ENCODE results near the gene NPTX2. TPM values are rescaled to one million over a fixed set of nuclear protein-coding genes. Genes with fewer than 3 reads are reported as not detected.

NPTX2 gene
- total and polyA plus RNA-seq, 2 experiments from 2014 or later: 8.2 to 24.1 TPM

DNA sequence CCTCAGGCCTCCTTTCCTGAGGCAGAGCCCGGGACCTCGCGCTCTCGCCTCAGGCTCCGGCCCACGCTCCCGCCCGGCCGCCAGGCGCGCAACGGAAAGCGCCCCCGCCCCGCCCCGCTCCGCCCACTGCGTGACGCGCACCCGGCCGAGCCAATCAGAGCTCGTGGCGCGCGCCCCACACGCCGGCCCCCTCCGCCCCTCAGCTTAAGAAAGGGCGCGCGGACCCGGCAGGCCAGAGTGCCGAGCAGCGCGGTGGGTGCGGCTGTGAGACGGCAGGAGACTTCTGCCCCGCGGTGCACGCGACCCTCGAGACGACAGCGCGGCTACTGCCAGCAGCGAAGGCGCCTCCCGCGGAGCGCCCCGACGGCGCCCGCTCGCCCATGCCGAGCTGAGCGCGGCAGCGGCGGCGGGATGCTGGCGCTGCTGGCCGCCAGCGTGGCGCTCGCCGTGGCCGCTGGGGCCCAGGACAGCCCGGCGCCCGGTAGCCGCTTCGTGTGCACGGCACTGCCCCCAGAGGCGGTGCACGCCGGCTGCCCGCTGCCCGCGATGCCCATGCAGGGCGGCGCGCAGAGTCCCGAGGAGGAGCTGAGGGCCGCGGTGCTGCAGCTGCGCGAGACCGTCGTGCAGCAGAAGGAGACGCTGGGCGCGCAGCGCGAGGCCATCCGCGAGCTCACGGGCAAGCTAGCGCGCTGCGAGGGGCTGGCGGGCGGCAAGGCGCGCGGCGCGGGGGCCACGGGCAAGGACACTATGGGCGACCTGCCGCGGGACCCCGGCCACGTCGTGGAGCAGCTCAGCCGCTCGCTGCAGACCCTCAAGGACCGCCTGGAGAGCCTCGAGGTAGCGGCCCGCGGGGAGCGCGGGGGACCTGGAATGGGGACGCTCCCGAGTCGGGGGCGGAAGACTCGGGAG lies at the start of gene NPTX2 (continued):
- no peak for TF ChIP-seq EZH2 (IDR thresholded peaks at IDR 0.05; ENCODE audit: low read depth, unreplicated experiment)
- TF ChIP-seq EZH2phosphoT487 (IDR thresholded peaks at IDR 0.05; ENCODE audit: unreplicated experiment): no peak

DNA sequence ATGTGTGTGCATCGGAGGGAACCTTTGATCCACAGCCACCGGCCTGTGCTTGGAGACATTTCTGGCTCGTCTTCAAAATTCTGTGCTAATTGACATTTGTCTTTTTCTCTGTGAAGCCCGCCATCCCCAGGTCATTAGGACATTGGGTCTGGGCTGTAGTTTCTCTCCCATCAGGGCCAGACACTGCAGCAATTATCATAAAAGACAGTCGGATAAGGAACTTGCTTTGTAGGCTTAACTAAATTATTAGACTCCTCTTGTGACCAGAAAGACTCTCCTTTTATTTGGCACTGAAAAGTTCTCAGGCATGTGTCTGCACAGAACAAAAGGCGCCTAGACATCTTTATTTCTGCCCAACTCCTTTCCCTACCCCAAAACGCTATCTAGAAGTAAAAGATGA lies 49.1 kb upstream of the NPTX2 start:
- no peaks in the 10 kb centered on the region for H3F3A ChIP-seq (replicated peaks; ENCODE audit: low read depth)
- H3K36me3 ChIP-seq (ENCODE audit: insufficient read depth): no peaks in the 10 kb centered on the region
- no peaks in the 10 kb centered on the region for H3K27me3 ChIP-seq (ENCODE audit: insufficient read depth)
- H3K4me3 ChIP-seq: no peak overlapping the region
- H2AFZ ChIP-seq: no peak overlapping the region
- H3K9me3 Mint-ChIP-seq: peaks cover 23% of the 10 kb centered on the region
- H3K79me2 ChIP-seq (replicated peaks; ENCODE audit: insufficient read depth): no peaks in the 10 kb centered on the region
- no peaks in the 10 kb centered on the region for H3K9me2 ChIP-seq (ENCODE audit: insufficient read depth)
- ATAC-seq (no peak), DNase-seq (ENCODE audit: low spot score) (no peak)
- H3K4me2 ChIP-seq: no peak overlapping the region
- no peak for TF ChIP-seq EZH2phosphoT487 (IDR thresholded peaks at IDR 0.05; ENCODE audit: unreplicated experiment)
- no peak for TF ChIP-seq POLR2AphosphoS5 (IDR thresholded peaks at IDR 0.05; ENCODE audit: low read depth)
- TF ChIP-seq, protein P1, sequence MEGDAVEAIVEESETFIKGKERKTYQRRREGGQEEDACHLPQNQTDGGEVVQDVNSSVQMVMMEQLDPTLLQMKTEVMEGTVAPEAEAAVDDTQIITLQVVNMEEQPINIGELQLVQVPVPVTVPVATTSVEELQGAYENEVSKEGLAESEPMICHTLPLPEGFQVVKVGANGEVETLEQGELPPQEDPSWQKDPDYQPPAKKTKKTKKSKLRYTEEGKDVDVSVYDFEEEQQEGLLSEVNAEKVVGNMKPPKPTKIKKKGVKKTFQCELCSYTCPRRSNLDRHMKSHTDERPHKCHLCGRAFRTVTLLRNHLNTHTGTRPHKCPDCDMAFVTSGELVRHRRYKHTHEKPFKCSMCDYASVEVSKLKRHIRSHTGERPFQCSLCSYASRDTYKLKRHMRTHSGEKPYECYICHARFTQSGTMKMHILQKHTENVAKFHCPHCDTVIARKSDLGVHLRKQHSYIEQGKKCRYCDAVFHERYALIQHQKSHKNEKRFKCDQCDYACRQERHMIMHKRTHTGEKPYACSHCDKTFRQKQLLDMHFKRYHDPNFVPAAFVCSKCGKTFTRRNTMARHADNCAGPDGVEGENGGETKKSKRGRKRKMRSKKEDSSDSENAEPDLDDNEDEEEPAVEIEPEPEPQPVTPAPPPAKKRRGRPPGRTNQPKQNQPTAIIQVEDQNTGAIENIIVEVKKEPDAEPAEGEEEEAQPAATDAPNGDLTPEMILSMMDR (conservative IDR thresholded peaks at IDR 0.05; ENCODE audit: low read depth in 2 of 2): no peak
- no peak for TF ChIP-seq STAT1 (IDR thresholded peaks at IDR 0.05; ENCODE audit: unreplicated experiment)
- TF ChIP-seq, protein P2, sequence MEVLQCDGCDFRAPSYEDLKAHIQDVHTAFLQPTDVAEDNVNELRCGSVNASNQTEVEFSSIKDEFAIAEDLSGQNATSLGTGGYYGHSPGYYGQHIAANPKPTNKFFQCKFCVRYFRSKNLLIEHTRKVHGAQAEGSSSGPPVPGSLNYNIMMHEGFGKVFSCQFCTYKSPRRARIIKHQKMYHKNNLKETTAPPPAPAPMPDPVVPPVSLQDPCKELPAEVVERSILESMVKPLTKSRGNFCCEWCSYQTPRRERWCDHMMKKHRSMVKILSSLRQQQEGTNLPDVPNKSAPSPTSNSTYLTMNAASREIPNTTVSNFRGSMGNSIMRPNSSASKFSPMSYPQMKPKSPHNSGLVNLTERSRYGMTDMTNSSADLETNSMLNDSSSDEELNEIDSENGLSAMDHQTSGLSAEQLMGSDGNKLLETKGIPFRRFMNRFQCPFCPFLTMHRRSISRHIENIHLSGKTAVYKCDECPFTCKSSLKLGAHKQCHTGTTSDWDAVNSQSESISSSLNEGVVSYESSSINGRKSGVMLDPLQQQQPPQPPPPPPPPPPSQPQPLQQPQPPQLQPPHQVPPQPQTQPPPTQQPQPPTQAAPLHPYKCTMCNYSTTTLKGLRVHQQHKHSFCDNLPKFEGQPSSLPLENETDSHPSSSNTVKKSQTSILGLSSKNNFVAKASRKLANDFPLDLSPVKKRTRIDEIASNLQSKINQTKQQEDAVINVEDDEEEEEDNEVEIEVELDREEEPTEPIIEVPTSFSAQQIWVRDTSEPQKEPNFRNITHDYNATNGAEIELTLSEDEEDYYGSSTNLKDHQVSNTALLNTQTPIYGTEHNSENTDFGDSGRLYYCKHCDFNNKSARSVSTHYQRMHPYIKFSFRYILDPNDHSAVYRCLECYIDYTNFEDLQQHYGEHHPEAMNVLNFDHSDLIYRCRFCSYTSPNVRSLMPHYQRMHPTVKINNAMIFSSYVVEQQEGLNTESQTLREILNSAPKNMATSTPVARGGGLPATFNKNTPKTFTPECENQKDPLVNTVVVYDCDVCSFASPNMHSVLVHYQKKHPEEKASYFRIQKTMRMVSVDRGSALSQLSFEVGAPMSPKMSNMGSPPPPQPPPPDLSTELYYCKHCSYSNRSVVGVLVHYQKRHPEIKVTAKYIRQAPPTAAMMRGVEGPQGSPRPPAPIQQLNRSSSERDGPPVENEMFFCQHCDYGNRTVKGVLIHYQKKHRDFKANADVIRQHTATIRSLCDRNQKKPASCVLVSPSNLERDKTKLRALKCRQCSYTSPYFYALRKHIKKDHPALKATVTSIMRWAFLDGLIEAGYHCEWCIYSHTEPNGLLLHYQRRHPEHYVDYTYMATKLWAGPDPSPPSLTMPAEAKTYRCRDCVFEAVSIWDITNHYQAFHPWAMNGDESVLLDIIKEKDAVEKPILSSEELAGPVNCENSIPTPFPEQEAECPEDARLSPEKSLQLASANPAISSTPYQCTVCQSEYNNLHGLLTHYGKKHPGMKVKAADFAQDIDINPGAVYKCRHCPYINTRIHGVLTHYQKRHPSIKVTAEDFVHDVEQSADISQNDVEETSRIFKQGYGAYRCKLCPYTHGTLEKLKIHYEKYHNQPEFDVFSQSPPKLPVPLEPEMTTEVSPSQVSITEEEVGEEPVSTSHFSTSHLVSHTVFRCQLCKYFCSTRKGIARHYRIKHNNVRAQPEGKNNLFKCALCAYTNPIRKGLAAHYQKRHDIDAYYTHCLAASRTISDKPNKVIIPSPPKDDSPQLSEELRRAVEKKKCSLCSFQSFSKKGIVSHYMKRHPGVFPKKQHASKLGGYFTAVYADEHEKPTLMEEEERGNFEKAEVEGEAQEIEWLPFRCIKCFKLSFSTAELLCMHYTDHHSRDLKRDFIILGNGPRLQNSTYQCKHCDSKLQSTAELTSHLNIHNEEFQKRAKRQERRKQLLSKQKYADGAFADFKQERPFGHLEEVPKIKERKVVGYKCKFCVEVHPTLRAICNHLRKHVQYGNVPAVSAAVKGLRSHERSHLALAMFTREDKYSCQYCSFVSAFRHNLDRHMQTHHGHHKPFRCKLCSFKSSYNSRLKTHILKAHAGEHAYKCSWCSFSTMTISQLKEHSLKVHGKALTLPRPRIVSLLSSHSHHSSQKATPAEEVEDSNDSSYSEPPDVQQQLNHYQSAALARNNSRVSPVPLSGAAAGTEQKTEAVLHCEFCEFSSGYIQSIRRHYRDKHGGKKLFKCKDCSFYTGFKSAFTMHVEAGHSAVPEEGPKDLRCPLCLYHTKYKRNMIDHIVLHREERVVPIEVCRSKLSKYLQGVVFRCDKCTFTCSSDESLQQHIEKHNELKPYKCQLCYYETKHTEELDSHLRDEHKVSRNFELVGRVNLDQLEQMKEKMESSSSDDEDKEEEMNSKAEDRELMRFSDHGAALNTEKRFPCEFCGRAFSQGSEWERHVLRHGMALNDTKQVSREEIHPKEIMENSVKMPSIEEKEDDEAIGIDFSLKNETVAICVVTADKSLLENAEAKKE (CRISPR knock-in tag; IDR thresholded peaks at IDR 0.05): no peak
- TF ChIP-seq EZH2 (IDR thresholded peaks at IDR 0.05; ENCODE audit: low read depth, unreplicated experiment): no peak
- H3K4me1 ChIP-seq (ENCODE audit: insufficient read depth): no peaks in the 10 kb centered on the region
- H3K4me1 Mint-ChIP-seq: peaks cover 8% of the 10 kb centered on the region; the same call in 1 of the 3 replicates
- H3K27me3 Mint-ChIP-seq (ENCODE audit: insufficient read depth, low read depth, poor library complexity): peaks cover 9% of the 10 kb centered on the region
- H4K20me1 ChIP-seq (replicated peaks; ENCODE audit: insufficient read depth): no peaks in the 10 kb centered on the region
- H3K27ac Mint-ChIP-seq: no peak overlapping the region
- H3K27ac ChIP-seq (ENCODE audit: low read depth): no peak overlapping the region
- H3K36me3 Mint-ChIP-seq (ENCODE audit: low read depth): peaks cover 5% of the 10 kb centered on the region; the same call in 2 of the 3 replicates
- no peak overlapping the region for H3K4me3 Mint-ChIP-seq

Measured in GM23338 (cell line).